Fibroblast of pulmonary artery (primary cell): ENCODE results near the gene FGF2.

ENCODE experiments used
- DNase-seq: peaks from one replicate; pipeline ENCODE4 v3.0.0-alpha.2; 2010; ENCODE audit warnings: low read depth
- H3K4me3 ChIP-seq: replicated peaks from 2 replicates; pipeline ENCODE4 v1.5.1; 2011; ENCODE audit warnings: low read depth, mild to moderate bottlenecking, control low read depth, low read length, moderate library complexity
- TF ChIP-seq, protein P1 (sequence below): IDR thresholded peaks from 2 replicates; pipeline ENCODE4 v1.5.1; 2011; ENCODE audit warnings: mild to moderate bottlenecking, control low read depth, low read length, inconsistent platforms; ENCODE audit errors: missing control alignments

Gene FGF2

GRCh38 chr4:122875949-122876348, 49.3 kb downstream of the FGF2 start:
- no peak for DNase-seq
- H3K4me3 ChIP-seq: no peak overlapping the region
- TF ChIP-seq, protein P1, sequence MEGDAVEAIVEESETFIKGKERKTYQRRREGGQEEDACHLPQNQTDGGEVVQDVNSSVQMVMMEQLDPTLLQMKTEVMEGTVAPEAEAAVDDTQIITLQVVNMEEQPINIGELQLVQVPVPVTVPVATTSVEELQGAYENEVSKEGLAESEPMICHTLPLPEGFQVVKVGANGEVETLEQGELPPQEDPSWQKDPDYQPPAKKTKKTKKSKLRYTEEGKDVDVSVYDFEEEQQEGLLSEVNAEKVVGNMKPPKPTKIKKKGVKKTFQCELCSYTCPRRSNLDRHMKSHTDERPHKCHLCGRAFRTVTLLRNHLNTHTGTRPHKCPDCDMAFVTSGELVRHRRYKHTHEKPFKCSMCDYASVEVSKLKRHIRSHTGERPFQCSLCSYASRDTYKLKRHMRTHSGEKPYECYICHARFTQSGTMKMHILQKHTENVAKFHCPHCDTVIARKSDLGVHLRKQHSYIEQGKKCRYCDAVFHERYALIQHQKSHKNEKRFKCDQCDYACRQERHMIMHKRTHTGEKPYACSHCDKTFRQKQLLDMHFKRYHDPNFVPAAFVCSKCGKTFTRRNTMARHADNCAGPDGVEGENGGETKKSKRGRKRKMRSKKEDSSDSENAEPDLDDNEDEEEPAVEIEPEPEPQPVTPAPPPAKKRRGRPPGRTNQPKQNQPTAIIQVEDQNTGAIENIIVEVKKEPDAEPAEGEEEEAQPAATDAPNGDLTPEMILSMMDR: no peak

DNA sequence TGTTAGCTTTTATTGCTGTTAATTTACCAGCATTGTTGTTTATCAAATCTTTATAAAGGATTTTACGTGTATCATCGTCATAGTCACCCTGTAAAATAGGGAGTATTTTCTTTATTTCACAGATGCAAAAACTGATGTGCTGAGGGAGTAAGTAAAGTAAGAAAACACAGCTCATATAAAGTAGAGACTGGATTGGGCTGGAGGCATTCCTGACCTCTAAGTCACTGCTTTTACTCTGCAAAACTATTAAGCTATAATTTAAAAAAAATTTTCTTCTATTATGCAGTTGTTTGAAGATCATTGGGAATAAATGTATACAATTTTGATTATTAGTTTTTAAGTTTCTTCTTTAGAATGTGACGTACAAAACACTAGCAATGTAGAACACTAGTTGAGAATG, 49.8 kb downstream of the FGF2 start:
- DNase-seq: no peak
- no peak overlapping the region for H3K4me3 ChIP-seq
- TF ChIP-seq, protein P1: no peak

GRCh38 chr4:122879001-122879400, 52.4 kb downstream of the FGF2 start:
- TF ChIP-seq, protein P1: no peak
- no peak overlapping the region for H3K4me3 ChIP-seq
- no peak for DNase-seq

GRCh38 chr4:122882857-122883735, 56.5 kb downstream of the FGF2 start:
- DNase-seq: no peak
- TF ChIP-seq, protein P1: no peak
- no peak overlapping the region for H3K4me3 ChIP-seq

GRCh38 chr4:122884499-122884898, 57.9 kb downstream of the FGF2 start:
- TF ChIP-seq, protein P1: no peak
- no peak overlapping the region for H3K4me3 ChIP-seq
- no peak for DNase-seq

DNA sequence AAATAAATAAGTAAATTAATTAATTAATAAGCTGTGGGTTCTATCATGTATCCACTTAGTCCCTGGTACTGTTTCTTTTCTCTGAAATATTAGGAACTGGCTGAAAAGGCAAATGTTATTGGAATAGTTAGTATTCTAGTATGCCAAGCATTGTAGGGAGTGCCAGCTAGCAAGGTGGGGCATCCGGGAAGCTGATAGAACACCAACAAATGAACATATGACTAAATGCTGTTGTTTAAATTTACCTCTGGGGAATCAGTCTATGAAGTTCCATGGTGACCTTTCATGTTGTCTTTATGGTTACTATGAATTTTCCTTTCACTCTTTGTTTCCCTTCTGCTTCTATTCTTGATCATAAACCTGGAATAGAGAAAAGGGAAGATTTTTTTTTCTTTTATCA, 63.1 kb downstream of the FGF2 start:
- DNase-seq: no peak
- TF ChIP-seq, protein P1: no peak
- H3K4me3 ChIP-seq: no peak overlapping the region
